Activated CD4-positive, alpha-beta T cell treated with anti-CD3 and anti-CD28 coated beads, Interleukin-2, amount 50 U/mL, for 4 hours (primary cell): ENCODE results near the gene EMILIN1.

Source experiments
- DNase-seq, 2 experiments: peaks; one replicate each; pipeline ENCODE4 v3.0.0-alpha.2; 2020

EMILIN1 gene

GRCh38 chr2:27081984-27082772 is 3.8 kb downstream of the EMILIN1 start:
- DNase-seq: no peak

- no peak for DNase-seq
These were observed 4.5 kb downstream of the EMILIN1 start for GRCh38 chr2:27082773-27083409.

- DNase-seq: no peak
These were observed 5.2 kb downstream of the EMILIN1 start for GRCh38 chr2:27083410-27084296.

GRCh38 chr2:27084297-27085061 is 6.1 kb downstream of the EMILIN1 start:
- no peak for DNase-seq

GRCh38 chr2:27085062-27085672 is 6.8 kb downstream of the EMILIN1 start:
- no peak for DNase-seq

- no peak for DNase-seq
These were observed 7.3 kb downstream of the EMILIN1 start for GRCh38 chr2:27085673-27086089.

GRCh38 chr2:27086090-27086723 is 7.8 kb downstream of the EMILIN1 start:
- DNase-seq: peak; percentile 95 to 96

- DNase-seq: no peak
These were observed 8.5 kb downstream of the EMILIN1 start, which contains the start of gene KHK for GRCh38 chr2:27086724-27087593. Gene KHK (plus strand): TSS chr2:27086772. CDS start chr2:27087260, 488 bp downstream.

- no peak for DNase-seq
These were observed 9.5 kb downstream of the EMILIN1 start for GRCh38 chr2:27087823-27088410.

- no peak for DNase-seq
These were observed 10.2 kb downstream of the EMILIN1 start for GRCh38 chr2:27088634-27089033.

- no peak for DNase-seq
These were observed 10.9 kb downstream of the EMILIN1 start for GRCh38 chr2:27089111-27089954.

- no peak for DNase-seq
These were observed 13.6 kb downstream of the EMILIN1 start for GRCh38 chr2:27091746-27092695.

GRCh38 chr2:27092696-27093429 is 14.4 kb downstream of the EMILIN1 start:
- no peak for DNase-seq

GRCh38 chr2:27093430-27094352 is 15.3 kb downstream of the EMILIN1 start:
- no peak for DNase-seq

GRCh38 chr2:27094353-27094984 is 16.1 kb downstream of the EMILIN1 start:
- no peak for DNase-seq

- DNase-seq: no peak
These were observed 17.0 kb downstream of the EMILIN1 start for GRCh38 chr2:27095427-27095744.
